Fibroblast of skin of left biceps (primary cell): ENCODE data around the gene DNAI2.

Experiments
- DNase-seq, 2 experiments: peaks; one replicate each; pipeline ENCODE4 v3.0.0-alpha.2; 2013; ENCODE audit warnings: low read depth in 2 of 2

Gene DNAI2

DNA sequence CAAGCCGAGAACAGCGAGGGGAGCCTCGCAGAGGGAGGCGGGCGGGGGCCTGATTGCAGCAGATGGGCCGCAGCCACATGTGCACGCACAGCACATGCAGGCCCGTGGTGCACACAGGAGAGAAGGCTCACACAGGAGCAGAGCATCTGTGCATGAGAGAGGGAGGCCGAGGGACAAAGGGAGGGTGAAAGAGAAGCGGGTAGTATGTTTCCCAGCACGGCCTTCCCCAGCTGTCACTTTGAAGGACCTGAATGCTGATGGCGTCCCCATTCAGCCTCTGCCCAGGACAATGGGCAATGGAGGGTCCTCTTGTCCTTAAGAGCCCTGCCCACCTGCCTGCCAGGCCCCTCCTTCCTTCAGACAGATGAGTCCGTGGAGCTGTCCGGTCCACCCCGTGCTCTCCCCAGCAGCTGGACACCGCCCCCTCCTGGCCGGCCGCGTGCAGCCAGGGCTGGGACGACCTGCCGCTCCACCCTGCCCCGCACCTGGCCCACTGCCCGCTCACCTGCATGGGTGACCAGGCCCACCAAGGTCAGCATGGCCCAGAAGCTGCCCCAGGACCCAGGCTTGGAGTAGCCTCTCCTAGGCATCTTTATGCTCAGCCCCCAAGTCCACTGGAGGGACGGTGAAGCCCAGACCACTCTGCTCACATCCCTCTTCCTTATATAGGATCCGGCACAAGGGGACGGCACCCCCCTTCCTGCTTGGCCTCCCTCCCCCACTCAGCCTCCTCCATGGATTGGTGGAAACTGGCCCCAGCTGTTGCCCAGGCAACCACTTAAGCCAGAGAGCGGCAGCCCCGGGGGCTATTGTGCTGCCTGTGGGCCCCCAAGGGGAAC, 87.4 kb downstream of the DNAI2 start, which contains the start of gene BTBD17:
TSS of gene BTBD17 (minus strand) at position 639 of the 839 bp plus-strand sequence. CDS start at position 590, 49 bp downstream.
- no peak for DNase-seq

DNA sequence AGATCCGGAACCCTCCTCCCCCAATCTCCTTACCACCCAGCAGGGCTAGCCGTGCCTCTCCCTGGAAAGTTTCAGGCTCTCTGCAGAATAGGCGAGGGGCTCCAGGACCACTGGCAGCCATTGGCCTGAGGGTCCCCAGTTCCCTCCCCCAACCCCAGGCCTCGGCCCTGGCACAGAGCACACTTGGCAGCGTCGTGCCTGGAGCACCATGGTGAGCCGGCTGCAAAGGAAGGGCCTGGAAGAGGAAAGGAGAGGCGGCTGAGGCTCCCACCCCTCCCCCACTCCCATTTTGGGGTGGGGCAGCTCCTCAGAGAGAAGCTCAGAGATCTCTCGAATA, 88.0 kb downstream of the DNAI2 start:
- DNase-seq, result no peak

DNA sequence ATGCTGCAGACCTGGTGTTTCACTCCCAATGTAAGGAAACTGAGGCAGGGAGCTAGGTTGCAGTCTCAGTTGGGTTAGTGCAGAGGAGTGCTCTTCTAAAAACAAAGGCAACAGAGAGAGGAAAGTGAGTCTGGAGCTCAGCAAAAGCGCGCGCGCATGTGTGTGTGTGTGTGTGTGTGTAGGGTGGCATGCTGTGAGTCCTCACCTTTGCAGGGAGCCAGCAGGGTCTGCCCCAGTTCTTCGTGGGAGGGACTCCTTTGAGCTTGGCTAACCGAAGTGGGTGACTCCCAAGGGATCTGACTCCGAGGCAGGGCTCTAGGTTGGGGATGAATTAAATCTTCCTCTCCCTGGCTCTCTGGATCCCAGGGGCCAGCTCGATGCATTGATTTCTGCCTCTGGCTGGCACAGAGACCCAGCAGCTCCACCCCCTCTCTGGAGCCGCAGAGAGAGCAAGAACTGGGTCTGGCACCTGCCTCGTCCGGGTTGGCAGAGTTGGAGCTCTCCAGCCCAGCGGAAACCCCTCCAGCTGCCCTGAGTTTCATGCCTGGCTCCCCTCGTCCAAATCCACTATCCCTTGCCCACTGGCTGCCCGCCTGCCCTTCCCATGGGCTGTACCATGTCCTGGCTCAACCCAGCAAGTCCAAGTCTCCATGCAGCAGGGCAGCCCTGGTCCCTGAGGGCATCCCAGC, 88.9 kb downstream of the DNAI2 start:
- no peak for DNase-seq
